Stimulated activated CD4-positive, alpha-beta T cell treated with anti-CD3 and anti-CD28 coated beads, Interleukin-12 subunit alpha, Interleukin-12 subunit beta, amount 100 ng/mL, for 4 hours (primary cell): ENCODE results near the gene CRLF2.
"Not testable (repeated sequence)": the region's sequence is repeated elsewhere in the genome, so short reads cannot be mapped to it uniquely, and the experiment has no call there.

Experiments used
- DNase-seq: peaks from one replicate; pipeline ENCODE4 v3.0.0-alpha.2; 2020

The CRLF2 gene

GRCh38 chrX:1213971-1214370, 1.5 kb upstream of the CRLF2 start:
- DNase-seq, result no peak

- no peak for DNase-seq
These were observed 1.6 kb downstream of the CRLF2 start for GRCh38 chrX:1210844-1211243.

GRCh38 chrX:1207496-1208025, 4.9 kb downstream of the CRLF2 start:
- DNase-seq, result no peak

GRCh38 chrX:1205681-1206611, 6.5 kb downstream of the CRLF2 start:
- no peak for DNase-seq

- DNase-seq, result no peak
These were observed 10.2 kb downstream of the CRLF2 start for GRCh38 chrX:1202251-1202650.

GRCh38 chrX:1196436-1196835, 16.0 kb downstream of the CRLF2 start:
- DNase-seq, result no peak

GRCh38 chrX:1192196-1192595, 20.3 kb downstream of the CRLF2 start:
- not testable (repeated sequence) for DNase-seq

GRCh38 chrX:1190596-1191145, 21.8 kb downstream of the CRLF2 start:
- no peak for DNase-seq

- no peak for DNase-seq
These were observed 26.9 kb downstream of the CRLF2 start for GRCh38 chrX:1185561-1185960.

- no peak for DNase-seq
These were observed 30.2 kb downstream of the CRLF2 start for GRCh38 chrX:1182211-1182610.

- not testable (repeated sequence) for DNase-seq
These were observed 30.8 kb downstream of the CRLF2 start for GRCh38 chrX:1181661-1182060.

GRCh38 chrX:1181170-1181569, 31.3 kb downstream of the CRLF2 start:
- DNase-seq, result no peak

- DNase-seq, result no peak
These were observed 33.8 kb downstream of the CRLF2 start for GRCh38 chrX:1178580-1179057.

- DNase-seq, result not testable (repeated sequence)
These were observed 35.7 kb downstream of the CRLF2 start for GRCh38 chrX:1176531-1177320.

- DNase-seq, result not testable (repeated sequence)
These were observed 37.6 kb downstream of the CRLF2 start for GRCh38 chrX:1174609-1175545.

- not testable (repeated sequence) for DNase-seq
These were observed 39.0 kb downstream of the CRLF2 start for GRCh38 chrX:1173435-1173834.

GRCh38 chrX:1172496-1172895, 40.0 kb downstream of the CRLF2 start:
- no peak for DNase-seq

- DNase-seq, result not testable (repeated sequence)
These were observed 40.5 kb downstream of the CRLF2 start for GRCh38 chrX:1171915-1172314.

GRCh38 chrX:1170243-1170642, 42.2 kb downstream of the CRLF2 start:
- no peak for DNase-seq

- DNase-seq, result no peak
These were observed 43.3 kb downstream of the CRLF2 start for GRCh38 chrX:1169189-1169588.

- no peak for DNase-seq
These were observed 44.4 kb downstream of the CRLF2 start for GRCh38 chrX:1167918-1168481.

- DNase-seq, result no peak
These were observed 45.0 kb downstream of the CRLF2 start for GRCh38 chrX:1167466-1167865.
